Neuronal stem cell (in vitro differentiated cells): ENCODE measurements around the gene MUC4.

Experiments used
- DNase-seq: peaks from one replicate; pipeline ENCODE4 v3.0.0-alpha.2; 2013; ENCODE audit warnings: low spot score
- H2AFZ ChIP-seq: one replicate; pipeline ENCODE4 v1.6.1; 2013; ENCODE audit warnings: mild to moderate bottlenecking, low read length, inconsistent platforms
- H2AK5ac ChIP-seq: 2 replicates; pipeline ENCODE4 v1.6.1; 2013; ENCODE audit warnings: low read depth, mild to moderate bottlenecking, inconsistent platforms, low read length, moderate library complexity, mixed read lengths
- H2BK120ac ChIP-seq: 2 replicates; pipeline ENCODE4 v1.6.1; 2013; ENCODE audit warnings: low read depth, mild to moderate bottlenecking, inconsistent platforms, low read length, moderate library complexity, mixed read lengths
- H2BK12ac ChIP-seq: one replicate; pipeline ENCODE4 v1.6.1; 2013; ENCODE audit warnings: low read length, inconsistent platforms
- H2BK15ac ChIP-seq: 2 replicates; pipeline ENCODE4 v1.6.1; 2013; ENCODE audit warnings: mild to moderate bottlenecking, low read length, inconsistent platforms, mixed read lengths
- H2BK5ac ChIP-seq: one replicate; pipeline ENCODE4 v1.6.1; 2013; ENCODE audit warnings: inconsistent platforms, mild to moderate bottlenecking, low read length, moderate library complexity
- H3K14ac ChIP-seq: one replicate; pipeline ENCODE4 v1.6.1; 2013; ENCODE audit warnings: low read length, inconsistent platforms
- H3K18ac ChIP-seq: 2 replicates; pipeline ENCODE4 v1.6.1; 2013; ENCODE audit warnings: low read length, inconsistent platforms
- H3K23ac ChIP-seq: 2 replicates; pipeline ENCODE4 v1.6.1; 2013; ENCODE audit warnings: low read depth, mild to moderate bottlenecking, mixed read lengths, low read length, inconsistent platforms; ENCODE audit not compliant: poor library complexity
- H3K27ac ChIP-seq: replicated peaks from 3 replicates; pipeline ENCODE4 v1.5.1; 2013; ENCODE audit warnings: low read length, inconsistent platforms
- H3K27me3 ChIP-seq, 3 experiments: 2 replicates each; pipeline ENCODE4 v1.6.1; 2013; ENCODE audit warnings: low read length in 3 of 3, mild to moderate bottlenecking in 2 of 3, inconsistent platforms in 1 of 3, low read depth in 1 of 3, mixed read lengths in 1 of 3, moderate library complexity in 1 of 3; ENCODE audit not compliant: control insufficient read depth in 3 of 3, insufficient read depth in 3 of 3
- H3K36me3 ChIP-seq, 2 donors: replicated peaks in 1 of 2; 2 replicates each; pipeline ENCODE4 v1.6.1; 2013; ENCODE audit warnings: low read length in 2 of 2; ENCODE audit not compliant: control insufficient read depth in 2 of 2, insufficient read depth in 2 of 2
- H3K4ac ChIP-seq: 2 replicates; pipeline ENCODE4 v1.6.1; 2013; ENCODE audit warnings: inconsistent platforms, mild to moderate bottlenecking, low read length, moderate library complexity
- H3K4me1 ChIP-seq, 2 donors: 1 replicate in 1 of 2; 2 replicates in 1 of 2; pipeline ENCODE4 v1.6.1; 2013; ENCODE audit warnings: low read length in 2 of 2, low read depth in 1 of 2; ENCODE audit not compliant: control insufficient read depth in 2 of 2, insufficient read depth in 1 of 2
- H3K4me2 ChIP-seq: one replicate; pipeline ENCODE4 v1.6.1; 2013; ENCODE audit warnings: mild to moderate bottlenecking, low read length, inconsistent platforms; ENCODE audit not compliant: insufficient read depth, poor library complexity, severe bottlenecking
- H3K4me3 ChIP-seq, 2 donors: 2 replicates each; pipeline ENCODE4 v1.5.1; 2013; ENCODE audit warnings: low read length in 2 of 2, mild to moderate bottlenecking in 2 of 2, inconsistent platforms in 1 of 2, moderate library complexity in 1 of 2
- H3K79me1 ChIP-seq: one replicate; pipeline ENCODE4 v1.6.1; 2013; ENCODE audit warnings: low read depth, mild to moderate bottlenecking, inconsistent platforms, low read length, moderate library complexity
- H3K9ac ChIP-seq: one replicate; pipeline ENCODE4 v1.6.1; 2013; ENCODE audit warnings: mild to moderate bottlenecking, low read depth, low read length, inconsistent platforms; ENCODE audit not compliant: poor library complexity
- H3K9me3 ChIP-seq, 2 donors: replicated peaks in 1 of 2; 2 replicates each; pipeline versions ENCODE3 to v1.6.1; 2013; ENCODE audit warnings: low read length in 2 of 2, mild to moderate bottlenecking in 2 of 2, inconsistent platforms in 1 of 2, low read depth in 1 of 2, mixed read lengths in 1 of 2, moderate library complexity in 1 of 2; ENCODE audit not compliant: control insufficient read depth in 2 of 2, insufficient read depth in 1 of 2
- H4K8ac ChIP-seq: one replicate; pipeline ENCODE4 v1.6.1; 2013; ENCODE audit warnings: low read depth, mild to moderate bottlenecking, inconsistent platforms, low read length, moderate library complexity
- H4K91ac ChIP-seq: one replicate; pipeline ENCODE4 v1.6.1; 2013; ENCODE audit warnings: low read length, low read depth, mild to moderate bottlenecking, inconsistent platforms; ENCODE audit not compliant: poor library complexity
- WGBS, 2 donors: extraction: QIAGEN DNeasy Blood & Tissue Kit; methylation state at CpG; one replicate each; pipeline ENCODE4 v1.1.7; 2013; ENCODE audit warnings: missing lambda C conversion rate in 2 of 2, mixed read lengths in 1 of 2; ENCODE audit not compliant: insufficient read length in 2 of 2, insufficient replicate concordance in 1 of 2; ENCODE audit errors: extremely low coverage in 2 of 2; 5-methylcytosine and 5-hydroxymethylcytosine counted together

MUC4 gene

GRCh38 chr3:195768414-195768813 lies 43.3 kb downstream of the MUC4 start:
- no peak overlapping the region for H2BK120ac ChIP-seq
- H3K4me2 ChIP-seq, result no peak overlapping the region
- no peak overlapping the region for H3K14ac ChIP-seq
- no peak overlapping the region for H2AFZ ChIP-seq
- peaks cover 1% of the 10 kb centered on the region for H3K79me1 ChIP-seq
- no peak overlapping the region for H3K4ac ChIP-seq
- no peaks in the 10 kb centered on the region for H3K9me3 ChIP-seq
- WGBS, 2 donors, result no CpG with 5 or more reads among the region's 6 CpGs
- H3K4me3 ChIP-seq, result no peak overlapping the region
- no peak overlapping the region for H2AK5ac ChIP-seq
- no peak overlapping the region for H2BK12ac ChIP-seq
- no peak overlapping the region for H4K8ac ChIP-seq
- no peaks in the 10 kb centered on the region for H3K4me1 ChIP-seq
- DNase-seq, result no peak
- H2BK5ac ChIP-seq, result no peak overlapping the region
- H3K18ac ChIP-seq, result no peak overlapping the region
- no peak overlapping the region for H3K27ac ChIP-seq
- no peak overlapping the region for H3K9ac ChIP-seq
- H4K91ac ChIP-seq, result no peak overlapping the region
- no peak overlapping the region for H2BK15ac ChIP-seq
- H3K36me3 ChIP-seq, result no peaks in the 10 kb centered on the region
- H3K23ac ChIP-seq, result no peak overlapping the region
- H3K27me3 ChIP-seq, result peaks cover 0 to 7% (median 0%) of the 10 kb centered on the region in 3 experiments

- H2AK5ac ChIP-seq, result no peak overlapping the region
- no peak overlapping the region for H2BK15ac ChIP-seq
- H3K27me3 ChIP-seq, result peaks cover 0 to 7% (median 0%) of the 10 kb centered on the region in 3 experiments
- no peak overlapping the region for H2BK5ac ChIP-seq
- H3K27ac ChIP-seq, result no peak overlapping the region
- H3K4me3 ChIP-seq, result no peak overlapping the region
- no peak for DNase-seq
- H2BK120ac ChIP-seq, result no peak overlapping the region
- no CpG with 5 or more reads among the region's 10 CpGs for WGBS, 2 donors
- no peak overlapping the region for H3K4ac ChIP-seq
- no peaks in the 10 kb centered on the region for H3K9me3 ChIP-seq
- H2AFZ ChIP-seq, result no peak overlapping the region
- no peak overlapping the region for H2BK12ac ChIP-seq
- no peaks in the 10 kb centered on the region for H3K4me1 ChIP-seq
- H3K9ac ChIP-seq, result peak overlapping the region; percentile 12
- peak overlapping the region; percentile 8 for H3K18ac ChIP-seq
- no peak overlapping the region for H3K23ac ChIP-seq
- no peak overlapping the region for H4K91ac ChIP-seq
- H3K36me3 ChIP-seq, result no peaks in the 10 kb centered on the region
- no peak overlapping the region for H4K8ac ChIP-seq
- no peak overlapping the region for H3K14ac ChIP-seq
- H3K4me2 ChIP-seq, result no peak overlapping the region
- H3K79me1 ChIP-seq, result peaks cover 1% of the 10 kb centered on the region
Measured at GRCh38 chr3:195767792-195768191, 43.9 kb downstream of the MUC4 start.

GRCh38 chr3:195766671-195767070 lies 45.1 kb downstream of the MUC4 start:
- peak overlapping the region; percentile 11 for H2BK5ac ChIP-seq
- H3K14ac ChIP-seq, result no peak overlapping the region
- no peak overlapping the region for H3K9ac ChIP-seq
- H3K4ac ChIP-seq, result peak overlapping the region; percentile 23
- H4K8ac ChIP-seq, result no peak overlapping the region
- no peak overlapping the region for H2BK12ac ChIP-seq
- no peak overlapping the region for H2AFZ ChIP-seq
- H3K23ac ChIP-seq, result no peak overlapping the region
- H3K18ac ChIP-seq, result peak overlapping the region; percentile 48
- no peak for DNase-seq
- WGBS, 2 donors, result no CpG with 5 or more reads among the region's 14 CpGs
- peaks cover 4% of the 10 kb centered on the region for H3K79me1 ChIP-seq
- H3K4me2 ChIP-seq, result no peak overlapping the region
- H2BK120ac ChIP-seq, result no peak overlapping the region
- no peak overlapping the region for H2BK15ac ChIP-seq
- peak overlapping the region in 1 of 2 donors; percentile 43 for H3K4me3 ChIP-seq
- H3K9me3 ChIP-seq, result no peaks in the 10 kb centered on the region
- no peak overlapping the region for H4K91ac ChIP-seq
- H2AK5ac ChIP-seq, result no peak overlapping the region
- no peaks in the 10 kb centered on the region for H3K36me3 ChIP-seq
- H3K4me1 ChIP-seq, result no peaks in the 10 kb centered on the region
- no peak overlapping the region for H3K27ac ChIP-seq
- H3K27me3 ChIP-seq, result peaks cover 0 to 7% (median 0%) of the 10 kb centered on the region in 3 experiments

- Histone ChIP-seq H4K91ac (no peak overlapping the region), H3K27ac (no peak overlapping the region), H3K4ac (no peak overlapping the region), H3K9ac (no peak overlapping the region), H2AFZ (no peak overlapping the region), H2BK15ac (no peak overlapping the region), H2BK12ac (no peak overlapping the region), H3K18ac (peak overlapping the region; percentile 44), H3K4me2 (no peak overlapping the region), H3K79me1 (peaks cover 4% of the 10 kb centered on the region), H2BK5ac (no peak overlapping the region), H3K23ac (no peak overlapping the region), H2AK5ac (no peak overlapping the region), H3K9me3 (no peaks in the 10 kb centered on the region), H3K4me1 (no peaks in the 10 kb centered on the region), H2BK120ac (no peak overlapping the region), H3K36me3 (no peaks in the 10 kb centered on the region), H3K14ac (peak overlapping the region; percentile 31), H3K27me3 (peaks cover 0 to 5% (median 0%) of the 10 kb centered on the region in 3 experiments), H3K4me3 (peak overlapping the region in 1 of 2 donors; percentile 18), H4K8ac (no peak overlapping the region)
- no CpG with 5 or more reads among the region's 28 CpGs for WGBS, 2 donors
- DNase-seq, result no peak
Measured at GRCh38 chr3:195764961-195765706, 46.6 kb downstream of the MUC4 start.
